HG03039 (cell line): ENCODE data around the gene U2AF1L4.

ENCODE experiments used
- ATAC-seq: cut with Tn5 transposase; IDR thresholded peaks from one replicate; pipeline ENCODE4 v1.9.1; 2021; ENCODE audit warnings: mild to moderate bottlenecking, moderate library complexity; ENCODE audit not compliant: unreplicated experiment

U2AF1L4 gene

DNA sequence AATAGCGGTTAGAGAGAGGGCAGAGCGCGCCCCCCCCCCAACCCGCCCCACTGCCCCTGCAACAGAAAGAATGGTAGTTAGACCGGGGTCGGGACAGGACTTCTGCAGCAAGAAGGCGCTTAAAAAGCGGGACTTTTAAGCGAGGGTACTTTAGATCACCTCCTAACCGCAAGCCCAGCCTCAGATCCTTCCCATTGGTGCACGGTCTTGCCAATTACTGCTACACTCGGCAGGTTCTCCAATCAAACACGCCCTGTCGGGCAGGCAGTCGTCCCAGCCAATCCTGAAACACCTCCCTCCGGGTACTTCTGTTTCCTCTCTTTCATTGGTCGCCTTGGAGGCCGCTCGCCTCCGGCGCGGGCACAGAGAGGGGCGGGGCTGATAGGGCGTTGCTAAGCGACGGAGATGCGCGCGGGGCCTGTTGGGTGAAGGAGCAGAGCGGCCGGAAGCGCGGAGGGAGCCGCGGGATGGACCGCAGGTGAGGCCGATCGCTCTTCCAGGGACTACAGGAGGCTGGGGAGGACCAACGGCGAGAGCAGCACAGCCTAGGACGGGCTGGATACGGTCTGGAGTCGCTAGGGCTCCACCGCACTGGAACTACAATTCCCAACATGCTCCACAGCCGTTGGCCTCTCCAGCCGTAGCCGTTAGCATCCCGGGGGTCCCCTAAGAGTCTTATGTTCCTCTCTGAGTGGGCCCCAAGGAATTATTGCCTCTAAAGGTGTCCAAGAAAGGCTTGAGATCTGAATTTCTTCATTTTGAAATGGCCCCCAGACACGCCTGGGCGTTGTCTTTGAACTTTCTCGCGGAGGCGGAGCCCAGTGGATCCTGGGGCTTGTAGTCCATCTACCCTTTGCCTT lies 12.8 kb upstream of the U2AF1L4 start, which contains the start of gene PROSER3:
Gene PROSER3, plus strand, starts transcription at position 428 of the 860 bp plus-strand sequence. Its CDS starts 40 bp downstream, at position 468.
- peak; percentile 89 for ATAC-seq

DNA sequence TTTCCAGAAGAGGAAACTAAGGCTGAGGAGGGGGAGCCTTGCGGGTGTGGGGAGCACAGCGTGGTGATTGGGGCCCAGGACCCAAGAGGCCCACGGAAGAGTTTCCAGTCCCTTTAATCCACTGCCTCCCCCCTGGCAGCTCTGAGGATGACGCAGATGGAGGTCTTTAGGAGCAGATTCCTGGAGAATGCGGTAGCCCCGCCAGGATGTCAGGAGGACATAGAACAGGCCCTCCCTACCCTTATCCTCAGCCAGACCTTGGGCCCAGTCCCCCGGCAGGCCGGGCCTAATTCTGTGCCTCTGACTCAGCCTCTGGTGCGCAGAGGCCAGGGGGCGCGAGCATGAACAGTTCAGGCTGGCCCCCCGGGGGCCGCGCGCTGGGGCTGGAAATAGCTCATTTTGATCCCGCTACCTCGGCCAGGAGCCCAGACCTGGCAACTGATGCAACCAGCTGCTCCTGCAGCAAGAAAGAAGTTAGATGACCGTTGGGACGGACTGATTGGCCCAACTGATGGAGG lies 12.1 kb upstream of the U2AF1L4 start:
- ATAC-seq, result no peak

DNA sequence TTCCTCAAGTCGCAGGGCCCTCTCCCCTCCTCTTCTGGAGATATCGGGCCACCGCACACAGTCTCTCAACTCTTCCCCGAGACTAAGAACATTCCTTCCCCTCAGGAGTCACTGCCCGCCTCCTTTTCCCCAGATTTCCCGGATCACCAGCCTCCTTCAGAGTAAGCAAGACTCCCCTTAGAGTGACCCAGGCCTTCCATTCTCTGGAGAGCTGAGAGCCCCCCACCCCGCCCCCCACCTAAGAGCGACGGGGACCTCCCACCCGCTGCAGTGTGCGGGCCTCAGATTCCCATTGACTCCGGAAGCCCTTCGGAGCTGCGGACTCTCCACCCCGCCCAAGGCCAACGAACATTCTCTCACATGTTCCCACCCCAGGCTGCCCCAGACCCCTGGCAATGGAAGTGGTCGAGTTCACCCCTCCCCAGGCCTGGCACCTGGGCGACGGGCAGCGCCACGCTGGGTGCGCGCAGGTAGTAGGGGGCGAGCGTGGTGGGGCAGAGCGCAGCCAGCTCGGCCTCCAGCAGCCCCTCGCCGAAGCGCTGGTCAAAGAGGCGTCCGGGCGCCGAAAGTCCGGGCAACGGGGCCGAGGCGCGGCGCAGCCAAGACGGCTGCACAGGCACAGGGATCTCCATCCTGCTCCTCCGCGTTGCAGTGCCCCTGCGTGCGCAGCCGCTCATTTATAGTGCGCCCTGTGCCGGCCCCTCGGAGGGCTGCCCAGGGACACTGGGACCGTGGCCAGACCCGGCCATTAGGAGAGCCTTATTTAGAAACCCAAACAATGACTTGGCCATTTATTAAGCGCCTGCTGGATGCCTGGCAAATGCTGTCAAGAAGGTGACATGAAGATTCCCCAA lies 11.4 kb upstream of the U2AF1L4 start, which contains the start of gene HSPB6:
Gene HSPB6, minus strand, starts transcription at position 653 of the 854 bp plus-strand sequence. Its CDS starts 21 bp downstream, at position 632.
- ATAC-seq, result no peak

DNA sequence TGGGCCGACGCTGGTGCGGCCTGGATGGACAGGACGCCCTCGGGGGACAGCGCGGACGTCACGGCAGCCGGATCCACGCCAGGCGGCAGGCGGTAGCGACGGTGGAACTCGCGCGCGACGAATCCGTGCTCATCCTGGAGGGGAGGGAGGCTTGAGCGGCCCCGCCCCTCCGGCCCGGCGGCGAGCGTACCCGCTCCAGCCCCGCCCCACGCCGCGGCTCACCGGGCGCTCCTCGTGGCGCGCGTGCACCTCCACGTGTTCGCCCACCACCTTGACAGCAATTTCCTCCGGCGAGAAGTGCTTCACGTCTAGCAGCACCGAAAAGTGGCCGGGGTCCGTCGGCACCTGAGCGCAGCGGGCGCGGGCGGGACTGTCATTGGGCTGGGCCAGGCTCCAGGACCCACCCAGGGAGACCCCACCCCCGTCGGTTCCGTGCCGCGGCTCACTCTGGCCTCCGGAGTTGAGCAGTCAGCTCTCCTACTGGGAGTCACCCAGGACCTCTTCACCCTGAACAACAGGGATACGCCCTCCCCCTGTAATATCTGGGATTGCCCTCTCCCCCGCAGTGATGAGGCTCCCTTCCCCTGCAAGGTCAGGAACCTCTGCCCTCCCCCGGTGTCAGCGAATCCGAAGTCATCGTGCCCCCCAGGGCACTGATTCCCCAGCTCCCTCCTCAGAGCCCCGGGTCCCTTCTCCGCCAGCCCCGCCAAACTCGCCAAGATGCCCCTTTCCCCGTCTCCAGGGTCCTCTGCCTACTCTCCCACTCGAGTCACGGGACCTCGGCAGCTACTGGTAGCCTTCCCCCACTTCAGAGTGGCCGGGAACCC lies 10.5 kb upstream of the U2AF1L4 start:
- ATAC-seq, result no peak

DNA sequence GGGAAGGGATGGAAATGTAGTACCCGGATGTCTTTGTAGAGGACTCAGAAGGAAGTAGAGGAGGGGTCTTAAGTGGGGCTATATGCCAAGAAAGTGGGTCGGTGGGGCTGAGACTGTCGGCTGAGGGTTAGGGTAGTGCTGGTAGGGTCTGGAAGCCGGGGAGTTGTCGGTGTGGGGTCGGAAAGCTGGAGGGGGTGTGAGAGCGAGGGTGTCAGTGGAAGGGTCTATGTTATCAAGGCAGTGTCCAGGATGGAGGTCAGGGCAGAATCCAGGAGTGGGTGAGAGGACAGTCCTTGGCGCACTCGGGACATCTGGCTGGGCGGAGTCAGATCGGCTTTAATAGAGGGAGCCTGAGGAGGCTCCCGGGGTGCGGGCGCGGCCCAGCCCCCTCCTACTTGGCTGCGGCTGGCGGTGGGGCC lies 9.9 kb upstream of the U2AF1L4 start:
- ATAC-seq, result no peak

DNA sequence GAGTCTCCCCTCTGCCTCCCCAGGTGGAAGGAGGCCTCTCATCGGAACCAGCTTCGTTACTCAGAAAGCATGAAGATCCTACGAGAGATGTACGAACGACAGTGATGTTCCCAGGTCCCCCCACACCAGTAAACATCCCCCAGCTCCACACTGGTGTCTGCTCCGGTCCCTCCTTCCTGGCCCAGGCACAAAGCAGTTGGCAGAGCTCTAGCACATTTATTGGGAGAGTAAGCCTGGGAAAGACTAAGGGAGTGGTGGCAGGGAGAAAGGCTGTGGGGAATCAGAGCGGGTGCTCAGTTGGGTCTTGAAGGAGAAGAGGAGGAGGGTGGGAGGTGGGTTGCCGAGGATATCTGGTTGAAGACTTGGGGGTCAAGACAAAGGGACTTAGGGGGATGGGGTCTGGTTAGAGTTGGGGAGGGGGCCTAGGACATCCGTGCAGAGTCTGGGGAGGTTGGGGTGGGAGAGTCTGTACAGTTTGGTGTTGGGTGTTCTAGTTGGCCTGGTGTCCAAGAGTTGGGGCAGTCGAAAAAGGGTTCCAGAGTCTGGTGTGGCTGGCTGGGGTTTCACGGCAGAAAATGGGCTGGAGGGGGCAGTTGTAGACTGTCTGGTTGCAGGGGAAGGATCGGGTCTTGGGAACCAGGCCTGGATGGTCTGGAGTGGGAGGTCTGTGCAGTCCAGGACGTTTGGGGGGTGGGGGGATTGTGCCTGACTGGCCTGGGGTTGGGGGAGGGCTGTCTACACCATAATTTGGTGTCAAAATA lies 9.3 kb upstream of the U2AF1L4 start:
- no peak for ATAC-seq

DNA sequence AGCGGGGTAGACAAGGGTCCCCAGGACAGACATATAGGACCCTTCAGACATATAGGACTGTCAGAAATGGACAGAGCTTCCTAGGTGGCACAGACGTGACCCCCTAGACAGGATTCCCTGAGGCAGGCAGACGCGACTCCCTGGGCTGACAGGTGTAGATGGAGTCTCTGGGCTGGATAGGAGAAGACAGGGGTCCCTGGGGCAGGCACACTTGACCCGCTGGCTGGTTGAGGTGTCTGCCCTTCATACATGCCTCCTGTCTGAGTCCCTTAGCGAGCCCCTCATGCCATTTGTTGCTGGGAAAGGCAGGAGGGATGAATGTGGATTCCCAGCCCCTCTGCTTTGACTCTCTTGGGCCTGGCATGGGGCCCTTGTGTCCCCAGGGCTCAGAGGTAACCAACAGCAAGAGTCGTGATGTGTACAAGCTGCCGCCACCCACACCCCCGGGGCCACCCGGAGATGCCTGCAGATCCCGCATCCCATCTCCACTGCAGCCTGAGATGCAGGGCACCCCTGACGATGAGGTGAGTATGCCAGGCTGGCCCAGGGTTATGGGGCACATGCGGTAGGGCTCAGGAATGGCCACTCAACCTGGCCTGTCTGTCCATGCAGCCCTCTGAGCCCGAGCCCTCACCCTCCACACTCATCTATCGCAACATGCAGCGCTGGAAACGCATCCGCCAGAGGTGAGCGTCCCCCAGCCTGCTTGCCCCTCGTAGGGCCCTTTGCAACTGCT lies 8.6 kb upstream of the U2AF1L4 start:
- no peak for ATAC-seq

DNA sequence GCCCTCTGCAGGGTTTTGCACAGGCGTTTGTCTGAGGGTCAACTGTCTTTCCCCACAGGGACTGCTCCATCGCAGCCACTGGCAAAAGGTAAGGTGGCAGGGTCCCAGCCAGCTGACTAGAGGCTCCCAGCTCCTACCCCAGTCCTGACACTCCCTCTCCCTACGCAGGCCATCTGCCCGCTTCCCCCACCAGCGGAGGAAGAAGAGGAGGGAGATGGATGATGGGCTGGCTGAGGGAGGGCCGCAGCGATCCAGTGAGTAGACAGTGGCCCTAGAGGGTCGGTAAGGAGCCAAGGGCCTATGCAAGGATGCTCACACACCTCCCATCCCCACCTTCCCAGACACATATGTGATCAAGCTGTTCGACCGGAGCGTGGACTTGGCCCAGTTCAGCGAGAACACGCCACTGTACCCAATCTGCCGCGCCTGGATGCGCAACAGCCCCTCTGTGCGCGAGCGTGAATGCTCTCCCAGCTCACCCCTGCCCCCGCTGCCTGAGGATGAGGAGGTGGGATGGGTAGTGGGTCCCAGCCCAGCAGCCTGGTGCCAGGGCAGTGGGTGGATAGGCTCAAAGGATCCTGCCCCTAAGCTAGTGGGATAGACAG lies 7.6 kb upstream of the U2AF1L4 start:
- ATAC-seq, result no peak

DNA sequence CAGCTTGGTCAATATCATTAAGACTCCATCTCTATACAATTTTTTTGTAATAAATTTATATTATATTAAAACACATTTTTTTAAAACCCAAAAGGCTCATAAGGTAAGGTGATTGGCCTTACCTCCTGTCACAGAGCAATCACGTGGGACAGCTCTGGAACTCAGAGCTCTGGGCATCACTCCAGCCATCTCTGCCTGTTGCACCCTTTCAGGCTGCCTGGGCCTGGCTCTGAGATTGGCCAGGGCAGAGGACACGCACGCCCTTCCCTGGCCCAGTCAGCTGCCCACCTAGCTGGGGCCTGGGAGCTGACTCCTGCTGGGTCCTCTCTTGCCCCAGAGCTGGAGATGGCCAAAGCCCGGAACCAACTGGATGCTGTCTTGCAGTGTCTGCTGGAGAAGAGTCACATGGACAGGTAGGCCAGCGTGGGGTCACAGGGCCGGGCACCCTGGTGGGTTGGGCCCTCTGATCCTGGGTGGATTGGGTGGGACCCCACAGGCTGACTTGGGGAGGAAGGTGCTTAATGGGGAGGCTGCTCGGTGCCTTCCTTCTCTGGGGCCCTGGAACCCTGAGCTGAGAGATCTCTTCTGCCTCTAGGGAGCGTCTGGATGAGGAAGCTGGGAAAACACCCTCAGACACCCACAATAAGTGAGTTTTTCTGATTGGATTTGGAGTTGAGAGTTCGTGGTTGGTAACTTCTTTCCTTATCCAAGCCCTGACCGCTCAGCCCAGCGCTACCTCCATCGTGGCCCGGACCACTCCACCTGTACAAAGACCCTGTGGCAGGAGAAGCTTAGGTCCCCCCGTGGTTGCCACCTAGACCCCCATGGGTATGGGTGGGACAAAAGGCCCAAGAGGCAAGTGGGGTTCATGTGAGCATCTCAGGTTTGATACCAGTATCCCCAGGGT lies 6.9 kb upstream of the U2AF1L4 start:
- no peak for ATAC-seq

DNA sequence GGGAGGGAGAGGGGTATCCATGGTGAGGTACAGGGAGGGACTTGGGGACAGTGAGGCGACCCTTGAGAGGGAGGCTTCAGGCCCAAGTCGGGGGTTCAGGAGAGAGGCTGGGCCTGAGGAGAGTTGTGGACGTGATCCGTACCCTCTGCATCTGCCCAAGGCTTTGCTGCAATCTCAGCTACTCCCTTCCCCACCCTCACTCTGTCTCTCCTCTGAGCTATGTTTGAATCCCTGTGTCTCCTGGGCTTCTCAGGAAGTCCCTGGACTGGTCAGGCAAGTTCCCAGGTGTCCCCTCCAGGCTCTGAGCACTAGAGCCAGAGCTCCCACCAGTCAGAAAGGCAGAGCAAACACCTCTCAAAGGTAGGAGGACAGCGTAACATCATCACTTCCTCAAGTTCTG lies 4.9 kb upstream of the U2AF1L4 start:
- no peak for ATAC-seq

DNA sequence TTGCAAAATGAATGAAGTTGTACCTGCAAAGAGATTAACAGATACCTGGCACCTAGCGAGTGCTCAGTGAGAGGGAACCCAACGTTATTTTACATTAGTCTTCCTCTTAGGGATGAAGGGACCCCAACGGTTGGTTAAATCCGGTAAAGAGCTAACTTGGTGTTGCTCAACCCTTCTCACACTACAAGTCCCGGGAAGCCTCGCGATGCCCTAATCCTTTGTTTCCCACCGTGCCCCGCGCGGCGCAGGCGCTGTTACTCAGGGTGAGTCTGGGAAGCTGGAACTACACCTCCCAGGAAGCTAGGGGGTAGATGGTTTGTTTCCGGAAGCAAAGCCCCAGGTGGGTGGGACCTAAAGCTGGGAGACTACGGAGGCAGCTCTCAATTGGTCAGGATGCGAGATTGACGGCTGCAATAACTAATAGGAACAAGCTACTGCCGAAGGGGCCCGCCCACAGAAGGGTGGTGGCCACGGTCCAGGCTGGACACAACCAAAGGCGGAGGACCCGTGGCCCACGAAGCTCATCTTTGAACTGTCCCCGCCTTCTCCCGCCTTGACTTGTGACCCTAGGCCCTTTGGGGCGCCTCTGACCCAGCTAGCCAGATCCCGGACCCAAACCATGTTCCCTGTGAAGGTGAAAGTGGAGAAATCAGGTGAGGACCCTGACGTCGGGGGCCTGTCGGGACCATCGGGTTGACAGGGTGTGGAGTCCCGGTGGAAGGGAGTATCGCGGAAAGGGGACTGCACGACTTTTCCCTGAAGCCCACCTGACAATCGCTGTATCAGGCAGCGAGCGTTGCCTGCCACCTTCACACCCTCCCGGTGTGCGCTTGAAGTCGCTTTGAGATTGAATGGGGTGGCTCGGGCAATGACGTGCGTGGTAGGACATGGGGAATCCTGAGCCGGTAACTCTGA lies 3.1 kb upstream of the U2AF1L4 start, which contains the start of gene LIN37:
Gene LIN37, plus strand, starts transcription at position 471 of the 915 bp plus-strand sequence. Its CDS starts 149 bp downstream, at position 620.
- ATAC-seq, result peak; percentile 60

DNA sequence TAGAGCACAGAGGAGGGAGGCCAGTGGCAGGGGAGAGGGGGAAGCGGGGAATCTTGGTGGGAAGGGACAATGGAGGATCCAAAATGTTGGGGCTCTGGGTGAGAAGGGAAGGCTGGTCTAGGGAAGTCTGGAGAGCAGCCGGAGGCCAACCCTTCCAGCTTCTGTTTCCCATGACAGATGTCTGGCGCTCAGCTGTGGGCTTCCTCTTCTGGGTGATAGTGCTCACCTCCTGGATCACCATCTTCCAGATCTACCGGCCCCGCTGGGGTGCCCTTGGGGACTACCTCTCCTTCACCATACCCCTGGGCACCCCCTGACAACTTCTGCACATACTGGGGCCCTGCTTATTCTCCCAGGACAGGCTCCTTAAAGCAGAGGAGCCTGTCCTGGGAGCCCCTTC lies 1.3 kb upstream of the U2AF1L4 start:
- no peak for ATAC-seq

DNA sequence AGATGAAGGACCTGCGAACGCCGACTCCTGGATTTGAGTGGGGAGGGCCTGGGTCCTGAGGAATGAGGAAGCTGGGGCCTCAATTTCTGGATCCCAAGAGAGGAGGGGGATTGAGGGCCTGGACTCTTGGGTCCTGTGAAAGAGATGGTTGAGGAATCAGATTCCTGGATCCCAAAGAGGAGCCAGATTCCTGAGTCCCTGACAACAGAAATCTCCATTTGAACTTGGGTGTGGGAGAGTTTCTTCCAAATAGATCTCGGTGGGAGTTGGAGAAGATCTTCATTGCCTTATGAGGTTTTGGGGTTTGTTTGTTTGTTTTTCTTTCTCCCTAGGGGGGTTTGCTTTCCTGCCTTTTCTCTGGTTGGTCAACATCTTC lies 857 bp upstream of the U2AF1L4 start:
- ATAC-seq, result no peak

DNA sequence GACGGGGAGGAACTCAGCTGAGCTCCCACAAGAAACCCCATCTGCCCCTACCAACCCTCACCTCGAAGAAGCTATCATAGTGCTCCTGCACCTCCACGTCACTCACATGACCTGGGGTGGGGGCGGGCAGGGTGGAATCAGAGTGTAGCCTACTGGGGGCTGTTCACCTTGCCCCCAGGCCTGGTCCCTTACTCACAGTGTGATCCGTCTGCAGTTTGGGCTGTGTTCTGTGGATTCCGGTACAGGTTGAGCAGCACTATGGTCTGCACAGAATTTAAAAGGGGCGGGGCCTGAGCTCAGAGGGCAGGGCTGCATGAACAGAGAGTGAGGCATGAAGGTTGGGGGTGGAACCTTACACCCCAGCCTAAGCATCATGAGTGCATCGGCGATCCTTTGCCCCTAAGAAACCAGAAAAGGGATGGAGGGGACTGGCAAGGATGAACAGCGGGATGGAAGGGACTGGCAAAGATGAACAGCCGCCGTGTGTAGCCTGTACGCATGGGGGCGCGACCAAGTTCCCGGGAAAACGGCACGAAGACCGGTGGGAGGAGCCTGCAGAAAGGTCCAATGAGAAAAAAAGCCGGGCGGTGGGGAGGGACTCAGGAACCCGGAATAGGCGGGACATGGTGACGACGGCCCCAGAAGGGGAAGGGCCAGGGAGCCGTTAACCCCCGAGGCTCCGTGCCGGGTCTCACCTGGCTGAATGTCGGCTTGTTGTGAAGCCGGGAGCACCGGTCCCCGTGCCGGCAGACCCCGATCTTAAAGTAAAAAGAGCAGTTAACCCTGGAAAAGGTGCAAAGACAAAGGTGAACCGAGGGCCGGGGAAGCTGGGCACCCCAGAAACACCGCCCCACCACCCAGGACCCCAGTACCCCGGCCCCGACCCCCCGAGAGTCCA lies 539 bp downstream of the U2AF1L4 start:
- peak; percentile 20 for ATAC-seq

DNA sequence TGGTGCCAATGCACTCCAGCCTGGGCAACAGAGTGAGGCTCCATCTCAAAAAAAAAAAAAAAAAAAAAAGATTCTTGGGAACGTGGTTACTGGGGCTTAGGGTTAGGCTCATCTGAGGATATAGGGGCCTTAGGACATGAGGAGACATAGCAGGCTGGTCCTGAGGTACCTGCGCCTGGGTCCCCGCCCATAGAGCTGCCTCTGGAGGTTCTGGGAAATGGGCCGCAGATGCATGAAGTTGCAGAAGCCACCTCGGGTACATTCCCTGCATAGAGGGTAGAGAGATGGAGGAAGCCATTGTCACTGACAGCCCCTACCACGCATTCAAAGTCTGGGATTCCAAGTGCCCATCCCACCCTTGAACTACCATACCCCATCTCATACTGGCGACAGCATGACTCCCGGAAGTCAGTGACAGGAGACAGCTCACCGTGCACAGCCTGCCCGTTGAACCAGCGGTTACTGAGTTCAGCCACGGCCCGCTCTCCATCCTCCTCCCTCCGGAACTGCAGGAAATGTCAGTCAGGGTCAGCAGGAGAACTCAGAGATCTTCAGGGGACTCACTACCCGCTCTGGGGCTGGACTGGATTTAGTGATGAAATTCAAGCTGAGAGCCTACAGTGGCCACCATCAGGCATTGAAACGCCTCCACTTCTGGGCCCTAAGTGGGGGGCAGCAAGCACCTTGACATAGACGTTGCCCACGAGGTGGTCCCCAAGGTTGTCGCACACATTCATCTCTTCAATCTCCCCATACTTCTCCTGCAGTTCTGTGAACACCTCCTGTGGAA lies 1.4 kb downstream of the U2AF1L4 start:
- no peak for ATAC-seq
